GM13976 (cell line): ENCODE results near the gene CYB5RL.
"Not testable (repeated sequence)": the region's sequence is repeated elsewhere in the genome, so short reads cannot be mapped to it uniquely, and the experiment has no call there.

ENCODE experiments used
- DNase-seq: peaks from one replicate; pipeline ENCODE4 v3.0.0; 2012; ENCODE audit warnings: low spot score
- in situ Hi-C: fragments of 300-500 bp; cut with MboI; formaldehyde crosslinking; loops from one replicate; pipeline ENCODE4 v1.12.0; 2022; ENCODE audit warnings: low sequenced_read_pairs, mixed read lengths, inconsistent platforms; ENCODE audit not compliant: unreplicated experiment
- TF ChIP-seq, protein P1 (sequence below): IDR thresholded peaks from 2 replicates; pipeline ENCODE4 v1.5.1; 2012; ENCODE audit warnings: borderline replicate concordance, mild to moderate bottlenecking; ENCODE audit not compliant: insufficient read depth; ENCODE audit errors: extremely low read depth, missing control alignments, control extremely low read depth

Gene CYB5RL

DNA sequence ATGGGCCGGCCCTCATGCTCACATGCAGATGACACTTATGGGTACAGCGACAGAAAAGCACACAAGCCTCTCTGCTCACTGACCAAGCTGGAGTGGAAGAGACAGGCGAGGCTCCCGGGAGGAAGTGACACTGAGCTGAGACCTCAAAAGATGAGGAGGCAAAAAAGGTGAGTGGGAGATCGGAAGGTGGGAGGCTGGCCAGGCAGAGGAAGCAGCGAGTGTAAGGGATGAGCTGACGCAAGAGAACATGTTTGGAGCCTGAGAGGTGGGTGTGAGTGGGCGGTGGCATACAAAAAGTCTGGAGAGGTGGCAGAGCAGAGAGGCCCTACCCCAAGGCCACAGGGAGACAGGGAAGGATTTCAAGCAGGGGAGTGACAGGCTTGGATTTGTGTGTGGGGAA, 28.8 kb downstream of the CYB5RL start:
- in situ Hi-C loops: no loop called here
- no peak for DNase-seq
- TF ChIP-seq, protein P1, sequence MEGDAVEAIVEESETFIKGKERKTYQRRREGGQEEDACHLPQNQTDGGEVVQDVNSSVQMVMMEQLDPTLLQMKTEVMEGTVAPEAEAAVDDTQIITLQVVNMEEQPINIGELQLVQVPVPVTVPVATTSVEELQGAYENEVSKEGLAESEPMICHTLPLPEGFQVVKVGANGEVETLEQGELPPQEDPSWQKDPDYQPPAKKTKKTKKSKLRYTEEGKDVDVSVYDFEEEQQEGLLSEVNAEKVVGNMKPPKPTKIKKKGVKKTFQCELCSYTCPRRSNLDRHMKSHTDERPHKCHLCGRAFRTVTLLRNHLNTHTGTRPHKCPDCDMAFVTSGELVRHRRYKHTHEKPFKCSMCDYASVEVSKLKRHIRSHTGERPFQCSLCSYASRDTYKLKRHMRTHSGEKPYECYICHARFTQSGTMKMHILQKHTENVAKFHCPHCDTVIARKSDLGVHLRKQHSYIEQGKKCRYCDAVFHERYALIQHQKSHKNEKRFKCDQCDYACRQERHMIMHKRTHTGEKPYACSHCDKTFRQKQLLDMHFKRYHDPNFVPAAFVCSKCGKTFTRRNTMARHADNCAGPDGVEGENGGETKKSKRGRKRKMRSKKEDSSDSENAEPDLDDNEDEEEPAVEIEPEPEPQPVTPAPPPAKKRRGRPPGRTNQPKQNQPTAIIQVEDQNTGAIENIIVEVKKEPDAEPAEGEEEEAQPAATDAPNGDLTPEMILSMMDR: no peak

DNA sequence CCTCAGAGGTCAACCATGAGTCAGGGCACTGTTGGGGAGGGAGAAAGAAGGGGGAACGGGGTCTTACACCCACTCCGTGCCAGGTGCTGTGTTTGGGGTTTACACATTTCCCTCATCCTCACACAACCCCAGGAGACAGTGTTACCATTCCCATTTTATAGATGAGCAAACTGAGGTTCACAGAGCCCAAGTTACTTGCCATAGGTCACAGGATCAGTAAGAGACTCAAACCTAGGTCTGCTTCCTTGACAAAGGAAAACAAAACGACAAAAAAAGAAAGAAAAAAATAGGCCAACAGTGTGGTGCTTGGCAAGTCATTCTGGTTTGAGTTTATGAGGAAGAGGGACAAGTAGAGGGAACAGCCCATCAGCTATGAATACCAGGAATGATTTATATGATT, 30.8 kb downstream of the CYB5RL start:
- in situ Hi-C loops: no loop called here
- DNase-seq: no peak
- TF ChIP-seq, protein P1: no peak

DNA sequence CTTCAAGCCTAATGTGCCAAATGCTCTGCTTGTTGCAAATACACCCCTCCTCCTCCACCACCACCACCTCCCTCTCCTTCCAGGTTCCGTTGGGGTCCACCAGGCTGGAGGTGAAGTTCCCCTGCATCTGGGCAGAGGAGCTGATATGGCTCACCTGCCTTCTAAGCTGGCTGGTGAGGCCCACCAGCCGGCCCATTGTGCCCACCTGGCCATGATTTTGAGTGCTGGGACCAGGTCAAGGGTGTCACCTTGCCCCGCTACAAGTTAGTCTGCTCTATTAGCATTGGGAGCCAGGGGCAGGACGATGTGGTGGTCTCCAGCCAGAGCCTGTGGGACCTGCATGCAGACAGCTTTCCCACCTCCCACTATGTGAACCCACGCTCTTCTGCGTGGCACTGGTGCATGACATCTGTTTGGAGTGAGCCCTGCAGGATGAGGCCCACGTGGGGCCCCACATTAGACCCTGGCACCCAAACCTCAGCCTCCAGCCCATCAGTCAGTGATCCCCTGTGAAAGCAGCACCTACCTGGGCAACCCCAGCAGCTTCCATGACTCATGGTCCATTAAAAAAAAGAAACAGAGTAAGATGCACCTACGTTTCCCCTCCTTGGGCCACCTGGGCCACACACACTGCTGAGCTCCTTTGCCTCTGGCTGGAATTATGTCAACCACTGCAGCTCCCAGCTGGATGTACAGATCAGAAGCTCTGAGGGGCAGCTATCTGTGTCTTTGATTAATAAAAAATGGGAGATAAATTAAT, 31.4 kb downstream of the CYB5RL start:
- TF ChIP-seq, protein P1: no peak
- in situ Hi-C loops: no loop called here

DNA sequence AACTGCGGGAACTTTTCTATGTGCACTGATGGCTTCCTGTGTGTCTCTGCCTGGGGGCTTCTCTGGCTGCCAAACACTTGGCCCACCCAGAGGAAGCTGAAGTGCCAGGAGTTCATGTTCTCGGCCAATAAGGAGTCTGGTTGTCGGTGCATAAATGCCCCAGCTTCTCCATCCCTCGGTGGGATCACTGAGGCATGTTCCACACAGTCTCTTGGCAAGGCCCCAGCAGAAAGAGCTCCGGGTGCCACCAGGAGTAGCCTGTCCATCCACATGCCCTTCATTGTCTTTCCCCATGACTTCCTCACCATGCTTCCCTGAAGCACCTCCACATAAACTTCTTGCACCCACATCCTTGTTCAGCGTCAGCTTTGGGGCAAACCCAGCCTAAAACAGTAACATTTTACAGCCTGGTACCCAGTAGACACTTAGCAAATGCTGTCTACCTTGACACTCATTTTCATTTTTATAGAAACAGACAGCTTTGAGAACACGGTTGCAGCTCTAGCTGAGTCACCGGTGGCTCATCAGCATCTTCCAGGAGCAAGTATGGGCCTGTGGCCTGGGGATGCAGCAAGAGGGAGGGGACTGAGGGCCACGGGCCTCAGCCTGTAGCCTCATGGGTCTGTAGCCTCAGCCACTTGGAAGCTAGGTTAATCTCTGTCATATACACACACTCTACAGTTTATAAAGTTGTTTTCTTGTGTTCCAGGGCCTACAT, 32.2 kb downstream of the CYB5RL start:
- in situ Hi-C loops: no loop called here
- no peak for DNase-seq
- TF ChIP-seq, protein P1: no peak

More for the DNA sequence above, 31.4 kb downstream of the CYB5RL start:
- DNase-seq: no peak

DNA sequence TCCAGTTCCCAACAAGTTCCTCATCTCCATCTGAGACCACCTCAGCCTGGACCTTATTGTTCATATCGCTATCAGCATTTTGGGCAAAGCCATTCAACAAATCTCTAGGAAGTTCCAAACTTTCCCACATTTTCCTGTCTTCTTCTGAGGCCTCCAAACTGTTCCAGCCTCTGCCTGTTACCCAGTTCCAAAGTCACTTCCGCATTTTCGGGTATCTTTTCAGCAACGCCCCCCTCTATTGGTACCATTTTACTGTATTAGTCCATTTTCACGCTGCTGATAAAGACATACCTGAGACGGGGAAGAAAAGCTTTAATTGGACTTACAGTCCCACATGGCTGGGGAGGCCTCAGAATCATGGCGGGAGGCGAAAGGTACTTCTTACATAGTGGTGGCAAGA, 33.5 kb downstream of the CYB5RL start:
- DNase-seq, in situ Hi-C loops: not testable (repeated sequence)

DNA sequence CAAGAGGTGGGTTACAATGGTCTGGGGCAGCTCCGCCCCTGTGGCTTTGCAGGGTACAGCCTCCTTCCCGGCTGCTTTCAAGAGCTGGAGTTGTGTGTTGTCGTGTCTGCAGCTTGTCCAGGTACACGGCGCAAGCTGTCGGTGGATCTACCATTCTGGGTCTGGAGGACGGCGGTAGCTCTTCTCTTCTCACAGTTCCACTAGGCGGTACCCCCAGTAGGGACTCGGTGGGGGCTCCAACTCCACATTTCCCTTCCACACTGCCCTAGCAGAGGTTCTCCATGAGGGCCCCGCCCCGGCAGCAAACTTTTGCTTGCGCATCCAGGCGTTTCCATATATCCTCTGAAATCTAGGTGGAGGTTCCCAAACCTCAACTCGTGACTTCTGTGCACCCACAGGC, 34.7 kb downstream of the CYB5RL start:
- TF ChIP-seq, protein P1: no peak
- in situ Hi-C loops: no loop called here
- no peak for DNase-seq

DNA sequence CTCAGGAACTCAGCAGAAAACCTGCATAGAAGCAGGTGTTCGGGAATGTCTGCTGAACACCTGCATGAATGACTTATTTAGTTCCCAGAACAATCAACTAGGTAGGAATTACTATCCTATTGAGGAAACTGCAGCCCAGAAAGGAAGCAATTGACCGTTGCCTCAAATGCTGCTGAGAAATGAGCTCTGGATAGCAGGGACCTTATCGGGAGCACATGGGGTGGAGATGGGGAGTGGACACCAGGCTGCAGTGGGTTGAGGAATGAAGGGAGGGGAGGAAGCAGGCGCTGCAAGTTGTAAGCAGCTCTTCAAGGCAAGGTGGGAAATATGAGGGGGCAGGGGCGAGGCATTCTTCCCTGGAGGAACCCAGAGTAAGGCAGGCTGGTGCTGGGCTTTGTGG, 36.3 kb downstream of the CYB5RL start:
- in situ Hi-C loops: no loop called here
- TF ChIP-seq, protein P1: no peak
- no peak for DNase-seq
